ENCODE data around the gene AKAP13.

DNA sequence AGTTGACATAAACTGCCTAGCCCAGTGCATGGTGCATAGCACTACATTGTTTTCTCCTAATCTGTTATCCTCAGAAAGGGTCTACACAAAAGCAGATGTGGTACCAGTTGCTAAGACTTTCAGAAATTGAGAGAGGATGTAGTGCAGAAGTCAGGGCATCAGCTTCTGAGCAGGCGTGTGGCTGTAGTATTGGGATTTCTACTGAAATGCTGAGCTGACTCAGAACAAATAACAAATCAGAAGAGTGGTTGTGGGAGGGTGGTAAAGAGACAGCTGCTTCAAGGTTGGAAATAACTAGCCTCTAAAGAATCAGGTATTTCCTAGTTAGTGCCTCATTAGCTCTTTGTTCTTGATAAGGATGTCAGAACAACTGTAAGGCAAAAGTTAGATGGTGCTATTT, 161.3 kb downstream of the AKAP13 start:
- no peak for TF ChIP-seq NRF1 (IDR thresholded peaks at IDR 0.05; ENCODE audit: low read depth, low read length)
- TF ChIP-seq POLR2A (IDR thresholded peaks at IDR 0.05; ENCODE audit: control extremely low read depth in 1 of 2, low read depth in 2 of 2, low read length in 2 of 2): no peak
- no peak for TF ChIP-seq SP2 (IDR thresholded peaks at IDR 0.05; ENCODE audit: low read length)
- TF ChIP-seq, protein P1, sequence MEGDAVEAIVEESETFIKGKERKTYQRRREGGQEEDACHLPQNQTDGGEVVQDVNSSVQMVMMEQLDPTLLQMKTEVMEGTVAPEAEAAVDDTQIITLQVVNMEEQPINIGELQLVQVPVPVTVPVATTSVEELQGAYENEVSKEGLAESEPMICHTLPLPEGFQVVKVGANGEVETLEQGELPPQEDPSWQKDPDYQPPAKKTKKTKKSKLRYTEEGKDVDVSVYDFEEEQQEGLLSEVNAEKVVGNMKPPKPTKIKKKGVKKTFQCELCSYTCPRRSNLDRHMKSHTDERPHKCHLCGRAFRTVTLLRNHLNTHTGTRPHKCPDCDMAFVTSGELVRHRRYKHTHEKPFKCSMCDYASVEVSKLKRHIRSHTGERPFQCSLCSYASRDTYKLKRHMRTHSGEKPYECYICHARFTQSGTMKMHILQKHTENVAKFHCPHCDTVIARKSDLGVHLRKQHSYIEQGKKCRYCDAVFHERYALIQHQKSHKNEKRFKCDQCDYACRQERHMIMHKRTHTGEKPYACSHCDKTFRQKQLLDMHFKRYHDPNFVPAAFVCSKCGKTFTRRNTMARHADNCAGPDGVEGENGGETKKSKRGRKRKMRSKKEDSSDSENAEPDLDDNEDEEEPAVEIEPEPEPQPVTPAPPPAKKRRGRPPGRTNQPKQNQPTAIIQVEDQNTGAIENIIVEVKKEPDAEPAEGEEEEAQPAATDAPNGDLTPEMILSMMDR (IDR thresholded peaks at IDR 0.05; ENCODE audit: control extremely low read depth in 1 of 3, insufficient read depth in 1 of 3, low read depth in 1 of 3, low read length in 3 of 3): no peak
- no peak for TF ChIP-seq GABPA (IDR thresholded peaks at IDR 0.05; ENCODE audit: borderline replicate concordance, insufficient read depth, low read length)
- TF ChIP-seq EGR1 (IDR thresholded peaks at IDR 0.05; ENCODE audit: borderline replicate concordance, low read depth, low read length): no peak
- no peak for TF ChIP-seq JUN (IDR thresholded peaks at IDR 0.05; ENCODE audit: low read depth, low read length)

Data from H1 (cell line).